MM.1S (cell line): Measurements from ENCODE around the gene OS9.
"Not testable (repeated sequence)": the region's sequence is repeated elsewhere in the genome, so short reads cannot be mapped to it uniquely, and the experiment has no call there.

Experiments used
- CTCF ChIP-seq: fragments of 300-600 bp; sonication (generic); IDR thresholded peaks from 2 replicates; pipeline ENCODE4 v1.5.1; 2016; ENCODE audit warnings: antibody characterized with exemption, low read length, mixed read lengths
- EZH2 ChIP-seq: fragments of 300-600 bp; sonication (generic); optimal IDR thresholded peaks from 2 replicates; pipeline ENCODE3; 2017; ENCODE audit warnings: low read depth, mild to moderate bottlenecking, antibody characterized with exemption, low read length, mixed read lengths
- EZH2phosphoT487 ChIP-seq: fragments of 300-600 bp; sonication (generic); IDR thresholded peaks from 2 replicates; pipeline ENCODE4 v1.6.1; 2018; ENCODE audit warnings: antibody characterized with exemption, low read length

GRCh38 chr12:57656408-57656807 is 37.5 kb upstream of the OS9 start:
- TF ChIP-seq EZH2, CTCF, EZH2phosphoT487: not testable (repeated sequence)
